GM10266 (cell line): ENCODE measurements around the gene ATL2.

Experiments
- DNase-seq: peaks from one replicate; pipeline ENCODE4 v3.0.0; 2012; ENCODE audit errors: extremely low spot score
- TF ChIP-seq, protein P1 (sequence below): IDR thresholded peaks from 2 replicates; pipeline ENCODE4 v1.5.1; 2012; ENCODE audit warnings: mild to moderate bottlenecking, low read depth; ENCODE audit not compliant: control insufficient read depth, insufficient read depth; ENCODE audit errors: missing control alignments

ATL2 gene

DNA sequence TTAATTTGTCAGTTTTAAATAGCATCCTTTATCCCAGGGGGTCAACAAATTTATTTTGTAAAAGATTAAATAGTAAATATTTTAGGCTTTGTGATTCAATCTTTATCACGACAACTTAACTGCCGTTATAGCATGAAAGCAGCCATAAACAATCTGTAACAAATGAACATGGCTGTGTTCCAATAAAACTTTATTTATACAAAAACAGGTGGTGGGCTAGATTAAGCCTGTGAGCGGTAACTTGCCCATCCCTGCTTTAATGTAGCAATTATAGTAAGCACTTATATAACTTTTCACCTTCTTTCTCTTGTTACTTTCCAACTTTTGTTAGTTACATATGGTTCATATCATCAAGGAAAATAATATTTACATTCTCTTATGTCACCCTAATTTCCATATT, 121.9 kb downstream of the ATL2 start:
- TF ChIP-seq, protein P1, sequence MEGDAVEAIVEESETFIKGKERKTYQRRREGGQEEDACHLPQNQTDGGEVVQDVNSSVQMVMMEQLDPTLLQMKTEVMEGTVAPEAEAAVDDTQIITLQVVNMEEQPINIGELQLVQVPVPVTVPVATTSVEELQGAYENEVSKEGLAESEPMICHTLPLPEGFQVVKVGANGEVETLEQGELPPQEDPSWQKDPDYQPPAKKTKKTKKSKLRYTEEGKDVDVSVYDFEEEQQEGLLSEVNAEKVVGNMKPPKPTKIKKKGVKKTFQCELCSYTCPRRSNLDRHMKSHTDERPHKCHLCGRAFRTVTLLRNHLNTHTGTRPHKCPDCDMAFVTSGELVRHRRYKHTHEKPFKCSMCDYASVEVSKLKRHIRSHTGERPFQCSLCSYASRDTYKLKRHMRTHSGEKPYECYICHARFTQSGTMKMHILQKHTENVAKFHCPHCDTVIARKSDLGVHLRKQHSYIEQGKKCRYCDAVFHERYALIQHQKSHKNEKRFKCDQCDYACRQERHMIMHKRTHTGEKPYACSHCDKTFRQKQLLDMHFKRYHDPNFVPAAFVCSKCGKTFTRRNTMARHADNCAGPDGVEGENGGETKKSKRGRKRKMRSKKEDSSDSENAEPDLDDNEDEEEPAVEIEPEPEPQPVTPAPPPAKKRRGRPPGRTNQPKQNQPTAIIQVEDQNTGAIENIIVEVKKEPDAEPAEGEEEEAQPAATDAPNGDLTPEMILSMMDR, result no peak
- no peak for DNase-seq

DNA sequence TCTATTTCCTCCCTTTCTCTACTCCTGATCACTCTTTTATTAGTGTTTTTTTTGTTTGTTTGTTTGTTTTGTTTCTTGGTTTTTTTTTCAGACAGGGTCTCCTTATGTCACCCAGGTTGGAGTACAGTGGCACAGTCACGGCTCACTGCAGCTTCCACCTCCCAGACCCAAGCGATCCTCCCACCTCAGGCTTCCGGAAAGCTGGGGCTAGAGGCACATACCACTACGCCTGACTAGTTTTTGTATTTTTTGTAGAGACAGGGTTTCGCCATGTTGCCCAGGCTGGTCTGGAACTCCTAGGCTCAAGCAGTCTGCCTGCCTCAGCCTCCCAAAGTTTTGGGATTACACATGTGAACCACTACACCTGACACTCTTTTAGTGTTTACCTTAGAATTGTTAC, 122.3 kb downstream of the ATL2 start:
- TF ChIP-seq, protein P1, result no peak
- DNase-seq, result no peak

DNA sequence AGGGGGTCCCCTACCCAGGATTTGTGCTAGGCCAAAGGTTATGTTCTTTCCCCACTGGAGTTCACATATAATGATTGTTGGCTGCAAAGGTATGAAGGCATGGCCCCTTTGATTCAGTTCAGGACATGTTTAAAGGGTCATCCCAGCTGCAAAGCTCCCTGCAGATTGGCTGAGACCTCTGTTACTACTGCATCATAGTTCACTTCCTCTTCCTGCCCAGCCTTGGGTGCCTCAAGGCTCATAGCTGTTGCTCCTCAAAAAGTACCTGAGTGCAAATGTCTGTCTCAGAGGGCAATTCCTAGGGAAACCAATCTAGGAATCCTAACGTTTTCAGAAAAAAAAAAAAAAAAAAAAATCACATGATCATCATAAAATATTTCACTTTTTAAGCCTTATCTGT, 125.1 kb downstream of the ATL2 start:
- TF ChIP-seq, protein P1, result no peak
- no peak for DNase-seq

DNA sequence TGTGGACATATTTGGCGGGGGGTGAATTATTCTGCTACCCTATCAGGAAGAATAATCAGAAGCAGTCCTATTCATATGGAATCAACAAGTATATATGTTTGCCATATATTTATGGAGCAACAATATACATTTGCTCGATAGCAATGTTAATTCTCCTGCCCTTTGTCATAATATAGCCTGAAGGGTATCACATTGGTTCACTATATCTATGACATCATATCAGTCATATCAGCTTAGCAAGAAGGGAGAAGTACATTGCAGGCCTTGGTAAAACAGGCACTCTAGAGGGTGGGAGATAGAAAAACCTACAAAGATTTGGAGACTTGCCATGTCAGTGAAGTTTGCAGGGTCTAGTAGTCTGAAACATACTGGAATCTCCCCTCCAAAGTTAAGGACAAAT, 128.4 kb downstream of the ATL2 start:
- TF ChIP-seq, protein P1, result no peak
- no peak for DNase-seq

DNA sequence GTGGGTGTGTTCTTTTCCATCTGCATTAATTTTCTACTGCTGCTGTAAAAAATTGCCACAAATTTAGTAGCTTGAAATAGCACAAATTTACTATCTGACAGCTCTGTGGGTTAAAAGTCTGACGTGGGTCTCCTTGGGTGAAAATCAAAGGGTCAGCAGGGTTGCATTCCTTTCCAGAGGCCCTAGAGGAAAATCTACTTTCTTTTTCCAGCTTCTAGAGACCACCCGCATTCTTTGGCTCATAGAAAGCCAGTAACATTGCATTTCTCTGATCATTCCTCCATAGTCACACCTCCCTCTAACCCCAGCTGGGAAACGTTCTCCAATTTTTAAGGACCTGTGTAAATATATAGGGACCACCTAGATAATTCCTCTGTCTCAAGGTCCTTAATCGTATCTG, 128.8 kb downstream of the ATL2 start:
- no peak for DNase-seq

DNA sequence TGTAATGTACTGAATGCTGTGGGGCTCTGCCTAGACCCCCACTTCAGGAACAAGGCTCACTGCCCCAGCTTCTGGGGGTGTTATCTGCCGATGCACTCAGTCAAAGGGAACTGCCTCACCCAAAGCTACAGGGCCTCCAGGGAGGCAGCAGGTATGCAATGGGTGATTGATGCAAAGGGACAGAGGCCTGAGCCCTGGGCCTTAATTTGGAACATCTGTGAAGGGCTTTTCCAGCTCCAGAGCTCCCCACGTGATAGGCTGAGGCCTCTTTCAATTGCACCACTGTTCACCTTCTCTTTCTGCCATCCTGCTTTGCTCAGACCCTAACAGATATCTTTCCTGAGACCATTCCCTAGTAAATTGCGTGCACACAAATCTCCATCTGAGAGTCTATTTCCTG, 131.0 kb downstream of the ATL2 start:
- TF ChIP-seq, protein P1, result no peak
- DNase-seq, result no peak

More for the DNA sequence above, 128.8 kb downstream of the ATL2 start:
- TF ChIP-seq, protein P1, result no peak

DNA sequence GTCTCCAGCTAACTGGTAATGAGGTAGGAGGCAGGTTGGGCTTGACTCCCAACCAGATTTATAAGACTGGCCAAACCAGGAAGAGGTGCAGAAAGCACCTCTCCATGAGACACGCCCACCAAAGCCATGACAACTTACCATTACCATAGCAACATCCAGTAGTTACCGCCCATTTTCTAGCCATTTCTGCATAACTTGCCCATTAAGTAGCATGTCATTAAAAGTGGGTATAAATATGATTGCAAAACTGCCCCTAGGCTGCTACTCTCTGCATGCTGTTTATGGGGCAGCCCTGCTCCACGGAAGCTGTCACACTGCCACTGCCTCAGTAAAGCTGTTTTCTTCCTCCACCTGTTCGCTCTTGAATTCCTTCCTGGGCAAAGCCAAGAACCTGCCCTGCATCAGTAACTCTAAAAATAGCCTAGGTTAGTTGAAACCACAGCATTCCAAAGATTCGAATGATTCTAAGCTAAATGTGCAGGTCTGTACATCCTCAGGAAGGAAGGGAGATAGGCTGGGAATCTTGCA, 131.9 kb downstream of the ATL2 start:
- no peak for DNase-seq
- TF ChIP-seq, protein P1, result no peak
